VCaP (cell line): ENCODE measurements around the gene SMC1B.
"Not testable (repeated sequence)": the region's sequence is repeated elsewhere in the genome, so short reads cannot be mapped to it uniquely, and the experiment has no call there.

ENCODE experiments used
- H3K27ac ChIP-seq: fragments of 450-650 bp; 2 replicates; pipeline ENCODE4 v1.5.1; 2017
- TF ChIP-seq, protein P1 (sequence below): fragments of 450-650 bp; conservative IDR thresholded peaks from 2 replicates; pipeline ENCODE4 v1.5.1; 2017; ENCODE audit warnings: mild to moderate bottlenecking, moderate library complexity

Gene SMC1B

DNA sequence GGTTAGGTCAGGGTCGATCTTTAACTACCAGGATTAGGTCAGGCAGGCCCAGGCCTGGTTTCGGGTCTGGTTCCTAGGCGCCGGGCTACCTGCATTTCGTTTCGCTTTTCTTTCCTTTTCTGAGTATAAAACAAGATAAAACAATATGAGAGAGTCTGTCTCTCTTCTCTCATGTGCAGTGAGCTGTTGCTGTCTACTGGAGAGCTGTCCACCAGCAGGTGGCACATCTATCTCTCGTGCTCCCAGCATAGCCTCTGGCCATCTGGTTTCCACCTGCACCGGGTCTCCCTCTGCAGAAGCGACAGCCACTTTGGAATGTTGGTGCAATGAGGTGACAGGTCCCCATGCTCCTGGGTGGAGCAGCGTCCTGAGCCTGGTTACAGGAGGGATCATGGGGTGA, 27.7 kb upstream of the SMC1B start:
- TF ChIP-seq, protein P1, sequence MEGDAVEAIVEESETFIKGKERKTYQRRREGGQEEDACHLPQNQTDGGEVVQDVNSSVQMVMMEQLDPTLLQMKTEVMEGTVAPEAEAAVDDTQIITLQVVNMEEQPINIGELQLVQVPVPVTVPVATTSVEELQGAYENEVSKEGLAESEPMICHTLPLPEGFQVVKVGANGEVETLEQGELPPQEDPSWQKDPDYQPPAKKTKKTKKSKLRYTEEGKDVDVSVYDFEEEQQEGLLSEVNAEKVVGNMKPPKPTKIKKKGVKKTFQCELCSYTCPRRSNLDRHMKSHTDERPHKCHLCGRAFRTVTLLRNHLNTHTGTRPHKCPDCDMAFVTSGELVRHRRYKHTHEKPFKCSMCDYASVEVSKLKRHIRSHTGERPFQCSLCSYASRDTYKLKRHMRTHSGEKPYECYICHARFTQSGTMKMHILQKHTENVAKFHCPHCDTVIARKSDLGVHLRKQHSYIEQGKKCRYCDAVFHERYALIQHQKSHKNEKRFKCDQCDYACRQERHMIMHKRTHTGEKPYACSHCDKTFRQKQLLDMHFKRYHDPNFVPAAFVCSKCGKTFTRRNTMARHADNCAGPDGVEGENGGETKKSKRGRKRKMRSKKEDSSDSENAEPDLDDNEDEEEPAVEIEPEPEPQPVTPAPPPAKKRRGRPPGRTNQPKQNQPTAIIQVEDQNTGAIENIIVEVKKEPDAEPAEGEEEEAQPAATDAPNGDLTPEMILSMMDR = peak; percentile 66
- no peak overlapping the region for H3K27ac ChIP-seq

DNA sequence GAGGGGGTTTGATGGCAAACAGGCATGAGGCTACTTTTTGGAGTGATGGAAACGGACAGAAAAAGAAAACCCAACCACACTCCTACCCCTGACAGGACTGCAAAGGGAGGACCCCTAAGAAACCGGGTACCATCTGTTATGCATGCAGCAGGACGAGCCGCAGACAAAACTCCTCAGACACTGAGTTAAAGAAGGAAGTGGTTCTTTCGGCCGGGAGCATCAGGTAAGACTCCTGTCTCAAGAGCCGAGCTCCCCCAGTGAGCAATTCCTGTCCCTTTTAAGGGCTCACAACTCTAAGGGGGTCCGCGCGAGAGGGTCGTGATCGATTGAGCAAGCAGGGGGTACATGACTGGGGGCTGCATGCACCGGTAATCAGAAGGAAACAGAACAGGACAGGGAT, 27.3 kb upstream of the SMC1B start:
- not testable (repeated sequence) for H3K27ac ChIP-seq

GRCh38 chr22:45438336-45438735, 24.9 kb upstream of the SMC1B start:
- TF ChIP-seq, protein P1 = no peak
- H3K27ac ChIP-seq = no peak overlapping the region

DNA sequence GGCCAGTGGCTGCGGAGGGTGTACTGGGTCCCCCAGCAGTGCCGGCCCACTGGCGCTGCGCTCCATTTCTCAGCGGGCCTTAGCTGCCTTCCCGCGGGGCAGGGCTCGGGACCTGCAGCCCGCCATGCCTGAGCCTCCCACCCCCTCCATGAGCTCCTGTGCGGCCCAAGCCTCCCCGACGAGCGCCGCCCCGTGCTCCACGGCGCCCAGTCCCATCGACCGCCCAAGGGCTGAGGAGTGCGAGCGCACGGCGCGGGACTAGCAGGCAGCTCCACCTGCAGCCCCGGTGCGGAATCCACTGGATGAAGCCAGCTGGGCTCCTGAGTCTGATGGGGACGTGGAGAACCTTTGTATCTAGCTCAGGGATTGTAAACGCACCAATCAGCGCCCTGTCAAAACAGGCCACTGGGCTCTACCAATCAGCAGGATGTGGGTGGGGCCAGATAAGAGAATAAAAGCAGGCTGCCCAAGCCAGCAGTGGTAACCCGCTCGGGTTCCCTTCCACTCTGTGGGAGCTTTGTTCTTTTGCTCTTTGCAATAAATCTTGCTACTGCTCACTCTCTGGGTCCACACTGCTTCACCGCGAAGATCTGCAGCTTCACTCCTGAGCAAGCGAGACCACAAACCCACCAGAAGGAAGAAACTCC, 23.6 kb upstream of the SMC1B start:
- H3K27ac ChIP-seq = not testable (repeated sequence)

DNA sequence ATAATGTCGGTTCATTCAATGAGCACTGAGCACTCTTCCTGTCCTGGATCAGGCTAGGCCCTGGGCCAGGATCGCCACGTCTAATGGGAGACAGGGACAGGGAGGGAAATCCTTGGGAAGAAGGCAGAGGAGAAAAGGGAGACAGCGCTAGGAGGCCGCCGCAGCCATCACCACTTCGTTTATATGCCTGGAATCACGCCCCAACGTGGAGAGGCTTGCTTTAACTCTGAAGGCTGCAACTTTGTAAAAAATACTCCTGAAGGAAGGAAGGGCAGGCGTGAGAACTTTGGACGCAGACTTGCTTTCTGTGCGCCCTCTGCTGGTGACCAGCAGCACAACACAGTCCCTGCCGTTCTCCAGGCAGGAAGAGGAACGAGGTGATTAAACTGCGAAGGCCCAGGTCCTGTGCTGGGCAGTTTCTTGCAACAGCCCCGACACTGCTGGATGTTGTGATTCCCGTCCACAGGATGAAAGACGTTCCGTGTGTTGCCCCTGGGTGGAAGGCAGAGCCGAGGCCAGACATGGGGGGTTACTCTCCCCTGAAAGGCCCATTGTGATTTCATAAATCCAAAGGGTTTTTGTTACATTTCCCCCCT, 22.2 kb upstream of the SMC1B start:
- H3K27ac ChIP-seq = no peak overlapping the region

GRCh38 chr22:45434981-45435380, 21.6 kb upstream of the SMC1B start:
- no peak overlapping the region for H3K27ac ChIP-seq
- TF ChIP-seq, protein P1 = no peak

More for the DNA sequence above, 22.2 kb upstream of the SMC1B start:
- TF ChIP-seq, protein P1 = peak; percentile 73

GRCh38 chr22:45430871-45431270, 17.5 kb upstream of the SMC1B start:
- no peak overlapping the region for H3K27ac ChIP-seq

GRCh38 chr22:45429981-45430775, 16.8 kb upstream of the SMC1B start:
- TF ChIP-seq, protein P1 = no peak

More at GRCh38 chr22:45430871-45431270, 17.5 kb upstream of the SMC1B start:
- TF ChIP-seq, protein P1 = no peak

More at GRCh38 chr22:45429981-45430775, 16.8 kb upstream of the SMC1B start:
- H3K27ac ChIP-seq = no peak overlapping the region
